GM23338 (cell line): ENCODE data around the gene PADI6. TPM values are rescaled to one million over a fixed set of nuclear protein-coding genes. Genes with fewer than 3 reads are reported as not detected.

ENCODE experiments used
- CREB1 ChIP-seq: fragments of 250-450 bp; sonication (Bioruptor Pico); IDR thresholded peaks from 2 replicates; pipeline ENCODE4 v1.5.0; 2020; ENCODE audit warnings: low read depth, mild to moderate bottlenecking, moderate library complexity
- CTCF ChIP-seq, 2 experiments: fragments of 200-600 bp in 1 of 2; sonication (generic) in 1 of 2; conservative IDR thresholded peaks; 2 replicates each; pipeline versions ENCODE4 v1.5.1 to v1.6.1; 2016 to 2017; ENCODE audit warnings: antibody characterized with exemption in 2 of 2, low read depth in 2 of 2, mild to moderate bottlenecking in 2 of 2, moderate library complexity in 1 of 2
- ETS1 ChIP-seq: IDR thresholded peaks from 2 replicates; pipeline ENCODE4 v1.6.1; 2016; ENCODE audit warnings: antibody characterized with exemption
- EZH2 ChIP-seq: fragments of 200-600 bp; sonication (generic); IDR thresholded peaks from one replicate; pipeline ENCODE4 v1.8.0; 2017; ENCODE audit warnings: antibody characterized with exemption, mild to moderate bottlenecking, low read depth; ENCODE audit not compliant: unreplicated experiment
- REST ChIP-seq: IDR thresholded peaks from one replicate; pipeline ENCODE4 v1.6.1; 2018; ENCODE audit warnings: antibody characterized with exemption; ENCODE audit not compliant: unreplicated experiment
- ZNF114 ChIP-seq: fragments of 250-450 bp; sonication (Bioruptor Pico); IDR thresholded peaks from 2 replicates; pipeline ENCODE4 v1.5.0; 2020; ENCODE audit warnings: mild to moderate bottlenecking, moderate library complexity
- ZNF331 ChIP-seq: fragments of 250-450 bp; sonication (Bioruptor Pico); IDR thresholded peaks from 2 replicates; pipeline ENCODE4 v1.5.0; 2020; ENCODE audit warnings: low read depth, mild to moderate bottlenecking, moderate library complexity
- ZNF462 ChIP-seq: fragments of 250-450 bp; sonication (Bioruptor Pico); IDR thresholded peaks from 2 replicates; pipeline ENCODE4 v1.5.0; 2020; ENCODE audit warnings: mild to moderate bottlenecking, moderate library complexity
- polyA plus RNA-seq: library from polyadenylated mRNA; unstranded; fragments of >200 nt; fragmentation: Nextera tagmentation; extraction: Ambion mirVana; gene quantifications from 2 replicates; pipeline ENCODE4 v1.2.1, GENCODE V29; 2016
- total RNA-seq: library from RNA; depleted of rRNA; stranded (reverse); fragments of >200 nt; shearing (Covaris generic); gene quantifications from 2 replicates; pipeline ENCODE4 v1.2.3, GENCODE V29; 2014

Gene PADI6
- total and polyA plus RNA-seq, 2 experiments from 2014 or later = not detected

GRCh38 chr1:17442841-17443240 lies 70.8 kb downstream of the PADI6 start (continued):
- TF ChIP-seq ZNF462 (CRISPR knock-in tag) = no peak
- TF ChIP-seq REST = no peak
- no peak for TF ChIP-seq ZNF114
- TF ChIP-seq CREB1 (CRISPR knock-in tag) = no peak
- no peak for TF ChIP-seq ETS1
- TF ChIP-seq ZNF331 = no peak
- no peak for TF ChIP-seq EZH2
- no peak for TF ChIP-seq CTCF (conservative IDR thresholded peaks at IDR 0.05; ENCODE audit: low read depth in 2 of 2)
